ENCODE data around the gene FLNC.

DNA sequence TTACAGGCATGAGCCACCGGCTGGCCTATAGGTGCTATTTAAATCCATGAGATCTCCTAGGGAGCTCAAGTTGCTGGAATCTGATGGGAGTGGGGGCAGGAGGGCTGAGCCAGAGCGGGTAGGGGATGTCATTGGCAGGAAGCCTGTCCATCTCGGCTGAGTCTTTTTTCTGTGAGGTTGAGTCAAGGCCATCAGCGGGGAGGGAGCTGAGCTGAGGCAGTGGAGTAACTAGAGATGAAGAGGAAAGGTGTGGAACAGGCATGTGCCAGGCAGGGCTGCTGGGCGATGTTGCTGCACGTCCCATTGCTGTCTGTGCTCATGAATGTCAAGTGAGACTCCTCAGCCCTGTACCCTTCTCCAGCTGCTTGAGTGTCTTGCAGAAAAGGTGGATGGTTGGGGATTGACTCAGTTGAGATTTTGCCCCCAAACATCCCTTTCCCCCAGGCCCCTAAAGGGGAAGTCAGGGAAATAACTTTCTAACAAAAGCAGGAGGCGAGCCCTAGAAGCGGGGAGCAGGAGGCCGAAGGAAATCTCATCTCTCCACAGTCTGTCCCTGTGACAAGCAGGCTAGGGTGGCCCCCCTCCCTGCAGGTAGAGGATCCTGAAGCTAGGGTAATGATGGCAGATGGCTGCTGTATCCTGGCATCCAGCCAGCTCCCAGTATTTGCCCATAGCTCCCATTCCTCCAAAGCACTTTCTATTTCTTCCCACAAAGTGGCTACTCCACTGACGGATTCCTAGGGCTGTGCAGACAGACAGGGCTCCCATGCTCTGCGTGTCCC is 37.8 kb downstream of the FLNC start:
- TF ChIP-seq, protein P1, sequence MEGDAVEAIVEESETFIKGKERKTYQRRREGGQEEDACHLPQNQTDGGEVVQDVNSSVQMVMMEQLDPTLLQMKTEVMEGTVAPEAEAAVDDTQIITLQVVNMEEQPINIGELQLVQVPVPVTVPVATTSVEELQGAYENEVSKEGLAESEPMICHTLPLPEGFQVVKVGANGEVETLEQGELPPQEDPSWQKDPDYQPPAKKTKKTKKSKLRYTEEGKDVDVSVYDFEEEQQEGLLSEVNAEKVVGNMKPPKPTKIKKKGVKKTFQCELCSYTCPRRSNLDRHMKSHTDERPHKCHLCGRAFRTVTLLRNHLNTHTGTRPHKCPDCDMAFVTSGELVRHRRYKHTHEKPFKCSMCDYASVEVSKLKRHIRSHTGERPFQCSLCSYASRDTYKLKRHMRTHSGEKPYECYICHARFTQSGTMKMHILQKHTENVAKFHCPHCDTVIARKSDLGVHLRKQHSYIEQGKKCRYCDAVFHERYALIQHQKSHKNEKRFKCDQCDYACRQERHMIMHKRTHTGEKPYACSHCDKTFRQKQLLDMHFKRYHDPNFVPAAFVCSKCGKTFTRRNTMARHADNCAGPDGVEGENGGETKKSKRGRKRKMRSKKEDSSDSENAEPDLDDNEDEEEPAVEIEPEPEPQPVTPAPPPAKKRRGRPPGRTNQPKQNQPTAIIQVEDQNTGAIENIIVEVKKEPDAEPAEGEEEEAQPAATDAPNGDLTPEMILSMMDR (IDR thresholded peaks at IDR 0.05 in 8 of 11, conservative IDR thresholded peaks at IDR 0.05 in 3 of 11), result no peak
- TF ChIP-seq POLR2A (IDR thresholded peaks at IDR 0.05) (no peak), POLR2AphosphoS5 (IDR thresholded peaks at IDR 0.05) (no peak)
